PC-3 (cell line): ENCODE results near the gene IFT122.

Experiments used
- EZH2 ChIP-seq: fragments of 300-600 bp; sonication (generic); IDR thresholded peaks from one replicate; pipeline ENCODE4 v1.6.1; 2017; ENCODE audit warnings: antibody characterized with exemption, mild to moderate bottlenecking, low read length; ENCODE audit not compliant: unreplicated experiment
- TF ChIP-seq, protein P1 (sequence below): fragments of 300-600 bp; sonication (generic); conservative IDR thresholded peaks from 2 replicates; pipeline ENCODE4 v1.5.1; 2017; ENCODE audit warnings: antibody characterized with exemption, low read depth, mild to moderate bottlenecking, low read length

DNA sequence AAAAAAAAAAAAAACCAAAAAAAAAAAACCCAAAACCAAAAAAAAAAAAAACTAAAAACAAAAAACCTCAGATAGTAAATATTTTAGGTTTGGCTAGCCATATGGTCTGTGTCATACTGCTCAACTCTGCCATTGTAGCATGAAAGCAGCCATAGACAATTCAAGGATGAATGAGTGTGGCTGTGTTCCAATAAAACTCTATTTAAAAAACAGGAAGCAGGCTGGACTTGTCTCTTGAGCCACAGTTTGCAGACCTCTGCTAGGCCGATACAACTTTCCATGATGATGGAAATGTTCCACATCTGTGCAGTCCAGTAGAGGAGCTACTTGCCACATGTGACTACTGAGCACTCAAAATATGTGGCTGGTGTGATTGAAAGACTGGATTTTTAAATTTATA, 22.7 kb upstream of the IFT122 start:
- TF ChIP-seq, protein P1, sequence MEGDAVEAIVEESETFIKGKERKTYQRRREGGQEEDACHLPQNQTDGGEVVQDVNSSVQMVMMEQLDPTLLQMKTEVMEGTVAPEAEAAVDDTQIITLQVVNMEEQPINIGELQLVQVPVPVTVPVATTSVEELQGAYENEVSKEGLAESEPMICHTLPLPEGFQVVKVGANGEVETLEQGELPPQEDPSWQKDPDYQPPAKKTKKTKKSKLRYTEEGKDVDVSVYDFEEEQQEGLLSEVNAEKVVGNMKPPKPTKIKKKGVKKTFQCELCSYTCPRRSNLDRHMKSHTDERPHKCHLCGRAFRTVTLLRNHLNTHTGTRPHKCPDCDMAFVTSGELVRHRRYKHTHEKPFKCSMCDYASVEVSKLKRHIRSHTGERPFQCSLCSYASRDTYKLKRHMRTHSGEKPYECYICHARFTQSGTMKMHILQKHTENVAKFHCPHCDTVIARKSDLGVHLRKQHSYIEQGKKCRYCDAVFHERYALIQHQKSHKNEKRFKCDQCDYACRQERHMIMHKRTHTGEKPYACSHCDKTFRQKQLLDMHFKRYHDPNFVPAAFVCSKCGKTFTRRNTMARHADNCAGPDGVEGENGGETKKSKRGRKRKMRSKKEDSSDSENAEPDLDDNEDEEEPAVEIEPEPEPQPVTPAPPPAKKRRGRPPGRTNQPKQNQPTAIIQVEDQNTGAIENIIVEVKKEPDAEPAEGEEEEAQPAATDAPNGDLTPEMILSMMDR, result no peak
- TF ChIP-seq EZH2, result no peak
